GM12878 (cell line): ENCODE data around the gene MYO15B. TPM values are rescaled to one million over a fixed set of nuclear protein-coding genes. Genes with fewer than 3 reads are reported as not detected.

ENCODE experiments used
- ATAC-seq: fragments of 200-7000 bp; cut with Tn5 transposase; 3 replicates; pipeline ENCODE4 v1.9.1; 2020; ENCODE audit warnings: mild to moderate bottlenecking, moderate library complexity
- BruUV-seq: library from RNA; stranded (reverse); fragments of 400-500 nt; replicated peaks from 2 replicates; lab custom pipeline; 2021; lab: Mats Ljungman, UMichigan
- CTCF ChIA-PET: fragments of 300-600 bp; sonication (Branson Sonifier 250); formaldehyde crosslinking; extraction: SDS; loops from one replicate; lab custom pipeline; 2021; ENCODE audit warnings: inconsistent platforms; lab: Yijun Ruan, JAX
- POLR2A ChIA-PET: fragments of 350-600 bp; formaldehyde crosslinking; extraction: SDS; loops from one replicate; lab custom pipeline; 2021; ENCODE audit warnings: inconsistent platforms; lab: Charles Lee
- RAD21 ChIA-PET: fragments of 300-600 bp; sonication (Branson Sonifier 250); formaldehyde crosslinking; loops from one replicate; lab custom pipeline; 2023; ENCODE audit warnings: antibody characterized with exemption; ENCODE audit not compliant: unreplicated experiment; lab: Charles Lee
- SMC1A ChIA-PET: fragments of 300-600 bp; sonication (Branson Sonifier 250); formaldehyde crosslinking; loops from one replicate; lab custom pipeline; 2023; ENCODE audit not compliant: unreplicated experiment, uncharacterized antibody; lab: Charles Lee
- DNase-seq: peaks from one replicate; pipeline ENCODE4 v3.0.0-alpha.2; 2011; ENCODE audit warnings: low read depth, low spot score
- FAIRE-seq: peaks from 3 replicates; lab custom pipeline; 2011; peaks lifted over from hg19 to GRCh38; lab: Jason Lieb, UNC
- H2AFZ ChIP-seq: 2 replicates; pipeline ENCODE4 v1.6.0; 2011; ENCODE audit warnings: low read depth, low read length, control low read depth; ENCODE audit not compliant: control insufficient read depth
- H3K27ac ChIP-seq: 2 replicates; pipeline ENCODE4 v1.5.1; 2011; ENCODE audit warnings: control low read depth; ENCODE audit not compliant: control insufficient read depth, insufficient read depth
- H3K27me3 ChIP-seq, 2 experiments: replicated peaks in 1 of 2; 2 replicates each; pipeline versions ENCODE4 v1.6.0 to v1.6.1; 2011; ENCODE audit warnings: low read length in 1 of 2; ENCODE audit not compliant: control insufficient read depth in 2 of 2, insufficient read depth in 2 of 2
- H3K36me3 ChIP-seq, 2 experiments: 2 replicates each; pipeline ENCODE4 v1.5.1; 2011; ENCODE audit warnings: low read length in 1 of 2; ENCODE audit not compliant: control insufficient read depth in 2 of 2, insufficient read depth in 2 of 2
- H3K4me1 ChIP-seq: 2 replicates; pipeline ENCODE4 v1.6.1; 2011; ENCODE audit warnings: mild to moderate bottlenecking, low read length, moderate library complexity, mixed read lengths; ENCODE audit not compliant: control insufficient read depth, insufficient read depth
- H3K4me2 ChIP-seq: 2 replicates; pipeline ENCODE4 v1.6.0; 2011; ENCODE audit warnings: control low read depth; ENCODE audit not compliant: control insufficient read depth, insufficient read depth
- H3K4me3 ChIP-seq: fragments of 200-600 bp; sonication (generic); 2 replicates; pipeline ENCODE4 v1.5.1; 2016
- H3K79me2 ChIP-seq: 2 replicates; pipeline ENCODE4 v1.6.0; 2011; ENCODE audit warnings: low read length; ENCODE audit not compliant: control insufficient read depth, insufficient read depth
- H3K9ac ChIP-seq: 2 replicates; pipeline ENCODE4 v1.8.0; 2011; ENCODE audit warnings: low read length, control low read depth, mixed read lengths; ENCODE audit not compliant: control insufficient read depth, insufficient read depth
- H3K9me3 ChIP-seq: replicated peaks from 3 replicates; pipeline ENCODE4 v1.5.1; 2011; ENCODE audit warnings: mild to moderate bottlenecking, low read length; ENCODE audit not compliant: control insufficient read depth, insufficient read depth
- H4K20me1 ChIP-seq: 2 replicates; pipeline ENCODE4 v1.6.0; 2011; ENCODE audit not compliant: control insufficient read depth, insufficient read depth
- CTCF ChIP-seq, 3 experiments: IDR thresholded peaks in 2 of 3; conservative IDR thresholded peaks in 1 of 3; 2 replicates each; pipeline ENCODE4 v1.5.1; 2011; ENCODE audit warnings: low read depth in 3 of 3, low read length in 3 of 3, mild to moderate bottlenecking in 3 of 3, control low read depth in 2 of 3, moderate library complexity in 2 of 3, inconsistent platforms in 1 of 3, mixed read lengths in 1 of 3; ENCODE audit not compliant: control insufficient read depth in 2 of 3, insufficient read depth in 1 of 3; ENCODE audit errors: extremely low read depth in 1 of 3
- EP300 ChIP-seq, 2 experiments: fragments of 150-350 bp in 1 of 2; IDR thresholded peaks; 2 replicates each; pipeline ENCODE4 v1.6.1; 2011 to 2012; ENCODE audit warnings: low read depth in 2 of 2, low read length in 2 of 2, borderline replicate concordance in 1 of 2, improper control_type of control experiment in 1 of 2, inconsistent platforms in 1 of 2; ENCODE audit not compliant: control insufficient read depth in 1 of 2
- EZH2 ChIP-seq: IDR thresholded peaks from 2 replicates; pipeline ENCODE4 v1.6.1; 2012; ENCODE audit warnings: low read depth, mild to moderate bottlenecking, control low read depth, inconsistent platforms, low read length, borderline replicate concordance; ENCODE audit not compliant: control insufficient read depth
- RAD51 ChIP-seq: fragments of 450-650 bp; IDR thresholded peaks from 2 replicates; pipeline ENCODE4 v1.6.1; 2016; ENCODE audit warnings: moderate library complexity, mild to moderate bottlenecking, inconsistent platforms
- SMARCA5 ChIP-seq: fragments of 450-650 bp; IDR thresholded peaks from 2 replicates; pipeline ENCODE4 v1.6.1; 2017; ENCODE audit warnings: mild to moderate bottlenecking
- SUPT20H ChIP-seq: IDR thresholded peaks from 2 replicates; pipeline ENCODE4 v1.6.1; 2011; ENCODE audit warnings: low read depth, mild to moderate bottlenecking, low read length, moderate library complexity, borderline replicate concordance; ENCODE audit not compliant: control insufficient read depth
- WGBS: methylation state at CpG from one replicate; pipeline ENCODE4 v1.1.6; 2016; ENCODE audit warnings: low lambda C conversion rate; ENCODE audit not compliant: insufficient replicate concordance, insufficient coverage; ENCODE audit errors: missing lambda C conversion rate; 5-methylcytosine and 5-hydroxymethylcytosine counted together
- in situ Hi-C: fragments of 300-500 bp; cut with MboI; formaldehyde crosslinking; loops from 9 replicates; pipeline ENCODE4 v1.14.3; 2018; ENCODE audit warnings: mixed read lengths
- intact Hi-C: fragments of 100-400 bp; cut with micrococcal nuclease; formaldehyde crosslinking; loops from one replicate; pipeline ENCODE4 v1.14.2; 2022; ENCODE audit not compliant: unreplicated experiment
- polyA plus RNA-seq, 11 experiments: library from polyadenylated mRNA; depleted of rRNA in 4 of 11; unstranded in 6 of 11; stranded (reverse) in 5 of 11; fragments of >200 nt; fragmentation: Nextera tagmentation in 4 of 11; fragmentation: Illumina TruSeq in 1 of 11; extraction: Ambion mirVana in 4 of 11; extraction: Trizol in 1 of 11; gene quantifications; 1 replicate in 1 of 11; 2 replicates in 10 of 11; pipeline versions ENCODE4 v1.2.1 to v1.2.3, GENCODE V29; 2011 to 2016; ENCODE audit warnings: inconsistent platforms in 2 of 11, missing spikeins in 2 of 11, low read depth in 1 of 11
- total RNA-seq, 4 experiments: library from RNA; depleted of rRNA in 3 of 4; stranded (reverse); fragments of >200 nt in 3 of 4; fragmentation: Illumina TruSeq in 1 of 4; extraction: Trizol in 1 of 4; gene quantifications; 2 replicates each; pipeline versions ENCODE4 v1.2.1 to v1.2.3, GENCODE V29; 2013 to 2021
- TF ChIP-seq, protein P1 (sequence below): fragments of 450-650 bp; IDR thresholded peaks from 2 replicates; pipeline ENCODE4 v1.6.1; 2017; ENCODE audit warnings: mild to moderate bottlenecking, moderate library complexity
- TF ChIP-seq, protein P2 (sequence below): fragments of 450-650 bp; IDR thresholded peaks from 2 replicates; pipeline ENCODE4 v1.6.1; 2017; ENCODE audit warnings: low read depth, mild to moderate bottlenecking, moderate library complexity
- TF ChIP-seq, protein P3 (sequence below): fragments of 450-650 bp; conservative IDR thresholded peaks from 2 replicates; pipeline ENCODE4 v1.6.1; 2017; ENCODE audit warnings: mild to moderate bottlenecking, moderate library complexity

MYO15B gene
- total and polyA plus RNA-seq, 10 of the 15 experiments (the other 5 are each of a cell fraction or from before 2014, with no cell fraction given) = 0.67 to 15.4 (median 2.3) TPM; not detected in 1

GRCh38 chr17:75638893-75639292, 51.3 kb downstream of the MYO15B start:
- intact Hi-C loops = no loop called here
- SMC1A ChIA-PET = no interaction called here
- ATAC-seq (no peak), FAIRE-seq (no peak), DNase-seq (no peak)
- CTCF ChIA-PET = interaction anchor here (2.2 to 13.0 kb wide), 3 partner anchors 14 to 108 kb away, joined by 8 to 349 read pairs (median 336); a partner anchor contains a TSS
- Histone ChIP-seq H3K27ac (no peak overlapping the region), H4K20me1 (no peaks in the 10 kb centered on the region; the same call in 1 of the 2 replicates), H3K79me2 (no peaks in the 10 kb centered on the region), H3K27me3 (no peaks in the 10 kb centered on the region), H3K4me3 (no peak overlapping the region), H3K9ac (no peak overlapping the region), H3K9me3 (no peaks in the 10 kb centered on the region), H3K4me2 (no peak overlapping the region), H3K36me3 (peaks cover 0 to 3% of the 10 kb centered on the region in 2 experiments; a peak in 2 of 4 replicates), H3K4me1 (no peaks in the 10 kb centered on the region), H2AFZ (no peak overlapping the region)
- in situ Hi-C loops = loop anchor here (10.0 kb wide), 1 partner anchor 106 kb away; no protein-coding TSS in a partner anchor
- POLR2A ChIA-PET = no interaction called here
- WGBS = 96% methylated on average over 13 of the region's 13 CpGs
- no peak for TF ChIP-seq CTCF (IDR thresholded peaks at IDR 0.05 in 2 of 3, conservative IDR thresholded peaks at IDR 0.05 in 1 of 3; ENCODE audit: control insufficient read depth in 2 of 3, extremely low read depth in 1 of 3, insufficient read depth in 1 of 3, low read depth in 3 of 3, low read length in 3 of 3)
- TF ChIP-seq, protein P1, sequence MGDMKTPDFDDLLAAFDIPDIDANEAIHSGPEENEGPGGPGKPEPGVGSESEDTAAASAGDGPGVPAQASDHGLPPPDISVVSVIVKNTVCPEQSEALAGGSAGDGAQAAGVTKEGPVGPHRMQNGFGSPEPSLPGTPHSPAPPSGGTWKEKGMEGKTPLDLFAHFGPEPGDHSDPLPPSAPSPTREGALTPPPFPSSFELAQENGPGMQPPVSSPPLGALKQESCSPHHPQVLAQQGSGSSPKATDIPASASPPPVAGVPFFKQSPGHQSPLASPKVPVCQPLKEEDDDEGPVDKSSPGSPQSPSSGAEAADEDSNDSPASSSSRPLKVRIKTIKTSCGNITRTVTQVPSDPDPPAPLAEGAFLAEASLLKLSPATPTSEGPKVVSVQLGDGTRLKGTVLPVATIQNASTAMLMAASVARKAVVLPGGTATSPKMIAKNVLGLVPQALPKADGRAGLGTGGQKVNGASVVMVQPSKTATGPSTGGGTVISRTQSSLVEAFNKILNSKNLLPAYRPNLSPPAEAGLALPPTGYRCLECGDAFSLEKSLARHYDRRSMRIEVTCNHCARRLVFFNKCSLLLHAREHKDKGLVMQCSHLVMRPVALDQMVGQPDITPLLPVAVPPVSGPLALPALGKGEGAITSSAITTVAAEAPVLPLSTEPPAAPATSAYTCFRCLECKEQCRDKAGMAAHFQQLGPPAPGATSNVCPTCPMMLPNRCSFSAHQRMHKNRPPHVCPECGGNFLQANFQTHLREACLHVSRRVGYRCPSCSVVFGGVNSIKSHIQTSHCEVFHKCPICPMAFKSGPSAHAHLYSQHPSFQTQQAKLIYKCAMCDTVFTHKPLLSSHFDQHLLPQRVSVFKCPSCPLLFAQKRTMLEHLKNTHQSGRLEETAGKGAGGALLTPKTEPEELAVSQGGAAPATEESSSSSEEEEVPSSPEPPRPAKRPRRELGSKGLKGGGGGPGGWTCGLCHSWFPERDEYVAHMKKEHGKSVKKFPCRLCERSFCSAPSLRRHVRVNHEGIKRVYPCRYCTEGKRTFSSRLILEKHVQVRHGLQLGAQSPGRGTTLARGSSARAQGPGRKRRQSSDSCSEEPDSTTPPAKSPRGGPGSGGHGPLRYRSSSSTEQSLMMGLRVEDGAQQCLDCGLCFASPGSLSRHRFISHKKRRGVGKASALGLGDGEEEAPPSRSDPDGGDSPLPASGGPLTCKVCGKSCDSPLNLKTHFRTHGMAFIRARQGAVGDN = no peak
- TF ChIP-seq, protein P2, sequence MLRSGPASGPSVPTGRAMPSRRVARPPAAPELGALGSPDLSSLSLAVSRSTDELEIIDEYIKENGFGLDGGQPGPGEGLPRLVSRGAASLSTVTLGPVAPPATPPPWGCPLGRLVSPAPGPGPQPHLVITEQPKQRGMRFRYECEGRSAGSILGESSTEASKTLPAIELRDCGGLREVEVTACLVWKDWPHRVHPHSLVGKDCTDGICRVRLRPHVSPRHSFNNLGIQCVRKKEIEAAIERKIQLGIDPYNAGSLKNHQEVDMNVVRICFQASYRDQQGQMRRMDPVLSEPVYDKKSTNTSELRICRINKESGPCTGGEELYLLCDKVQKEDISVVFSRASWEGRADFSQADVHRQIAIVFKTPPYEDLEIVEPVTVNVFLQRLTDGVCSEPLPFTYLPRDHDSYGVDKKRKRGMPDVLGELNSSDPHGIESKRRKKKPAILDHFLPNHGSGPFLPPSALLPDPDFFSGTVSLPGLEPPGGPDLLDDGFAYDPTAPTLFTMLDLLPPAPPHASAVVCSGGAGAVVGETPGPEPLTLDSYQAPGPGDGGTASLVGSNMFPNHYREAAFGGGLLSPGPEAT = no peak
- TF ChIP-seq, protein P3, sequence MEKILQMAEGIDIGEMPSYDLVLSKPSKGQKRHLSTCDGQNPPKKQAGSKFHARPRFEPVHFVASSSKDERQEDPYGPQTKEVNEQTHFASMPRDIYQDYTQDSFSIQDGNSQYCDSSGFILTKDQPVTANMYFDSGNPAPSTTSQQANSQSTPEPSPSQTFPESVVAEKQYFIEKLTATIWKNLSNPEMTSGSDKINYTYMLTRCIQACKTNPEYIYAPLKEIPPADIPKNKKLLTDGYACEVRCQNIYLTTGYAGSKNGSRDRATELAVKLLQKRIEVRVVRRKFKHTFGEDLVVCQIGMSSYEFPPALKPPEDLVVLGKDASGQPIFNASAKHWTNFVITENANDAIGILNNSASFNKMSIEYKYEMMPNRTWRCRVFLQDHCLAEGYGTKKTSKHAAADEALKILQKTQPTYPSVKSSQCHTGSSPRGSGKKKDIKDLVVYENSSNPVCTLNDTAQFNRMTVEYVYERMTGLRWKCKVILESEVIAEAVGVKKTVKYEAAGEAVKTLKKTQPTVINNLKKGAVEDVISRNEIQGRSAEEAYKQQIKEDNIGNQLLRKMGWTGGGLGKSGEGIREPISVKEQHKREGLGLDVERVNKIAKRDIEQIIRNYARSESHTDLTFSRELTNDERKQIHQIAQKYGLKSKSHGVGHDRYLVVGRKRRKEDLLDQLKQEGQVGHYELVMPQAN = no peak
- TF ChIP-seq EZH2 = no peak
- no peak for TF ChIP-seq EP300 (IDR thresholded peaks at IDR 0.05; ENCODE audit: borderline replicate concordance in 1 of 2, control insufficient read depth in 1 of 2, low read depth in 2 of 2, low read length in 2 of 2)
- no peak for TF ChIP-seq SUPT20H
- TF ChIP-seq RAD51 = no peak
- no peak for TF ChIP-seq SMARCA5
- RAD21 ChIA-PET = no interaction called here
- no TSS peak for BruUV-seq
